Endothelial cell of umbilical vein (primary cell): ENCODE data around the gene SMIM41. TPM values are rescaled to one million over a fixed set of nuclear protein-coding genes. Genes with fewer than 3 reads are reported as not detected.

Source experiments
- BruUV-seq: library from RNA; stranded (reverse); fragments of 400-500 nt; replicated peaks from 2 replicates; lab custom pipeline; 2021; lab: Mats Ljungman, UMichigan
- CTCF ChIA-PET: fragments of 300-600, 350-600 bp; sonication (Branson Sonifier 250); formaldehyde crosslinking; loops from one replicate; lab custom pipeline; 2021; ENCODE audit warnings: antibody characterized with exemption, inconsistent platforms; lab: Charles Lee
- POLR2A ChIA-PET: fragments of 300-600, 350-600 bp; sonication (Branson Sonifier 250); formaldehyde crosslinking; loops from one replicate; lab custom pipeline; 2021; ENCODE audit warnings: antibody characterized with exemption, inconsistent platforms; lab: Charles Lee
- DNase-seq: peaks from one replicate; pipeline ENCODE4 v3.0.0-alpha.2; 2011; ENCODE audit warnings: low read depth, low spot score
- FAIRE-seq: peaks from 2 replicates; lab custom pipeline; 2011; peaks lifted over from hg19 to GRCh38; lab: Jason Lieb, UNC
- H2AFZ ChIP-seq: 2 replicates; pipeline ENCODE4 v1.6.0; 2012; ENCODE audit warnings: low read depth, low read length, control low read depth, inconsistent platforms
- H3K27ac ChIP-seq: 2 replicates; pipeline ENCODE4 v1.5.1; 2011; ENCODE audit warnings: low read depth, mild to moderate bottlenecking, control low read depth, low read length, moderate library complexity; ENCODE audit not compliant: insufficient read depth
- H3K27me3 ChIP-seq, 2 experiments: 2 replicates each; pipeline versions ENCODE4 v1.6.0 to v1.6.1; 2011; ENCODE audit warnings: low read length in 2 of 2, mixed read lengths in 1 of 2; ENCODE audit not compliant: control insufficient read depth in 2 of 2, insufficient read depth in 2 of 2
- H3K36me3 ChIP-seq, 2 experiments: 2 replicates in 1 of 2; 3 replicates in 1 of 2; pipeline ENCODE4 v1.5.1; 2011; ENCODE audit warnings: low read length in 2 of 2, mild to moderate bottlenecking in 1 of 2, moderate library complexity in 1 of 2; ENCODE audit not compliant: control insufficient read depth in 2 of 2, insufficient read depth in 2 of 2; ENCODE audit errors: extremely low read depth in 1 of 2
- H3K4me1 ChIP-seq: 3 replicates; pipeline ENCODE4 v1.5.1; 2011; ENCODE audit warnings: mild to moderate bottlenecking, low read length; ENCODE audit not compliant: control insufficient read depth, insufficient read depth; ENCODE audit errors: extremely low read depth
- H3K4me2 ChIP-seq: 2 replicates; pipeline ENCODE4 v1.6.1; 2011; ENCODE audit warnings: low read length, control low read depth, mixed read lengths; ENCODE audit not compliant: insufficient read depth
- H3K4me3 ChIP-seq, 3 experiments: fragments of 200-600 bp in 1 of 3; sonication (generic), shearing (Covaris generic) in 1 of 3; replicated peaks in 1 of 3; 2 replicates each; pipeline ENCODE4 v1.5.1; 2011 to 2016; ENCODE audit warnings: control low read depth in 3 of 3, low read length in 3 of 3, mild to moderate bottlenecking in 2 of 3, inconsistent platforms in 1 of 3, low read depth in 1 of 3, moderate library complexity in 1 of 3; ENCODE audit not compliant: insufficient read depth in 1 of 3
- H3K79me2 ChIP-seq: 2 replicates; pipeline ENCODE4 v1.6.0; 2012; ENCODE audit warnings: low read length, inconsistent platforms; ENCODE audit not compliant: control insufficient read depth, insufficient read depth
- H3K9ac ChIP-seq: replicated peaks from 2 replicates; pipeline ENCODE3; 2011; ENCODE audit warnings: low read length, control low read depth; ENCODE audit not compliant: insufficient read depth; ENCODE audit errors: extremely low read depth
- H3K9me1 ChIP-seq: replicated peaks from 3 replicates; pipeline ENCODE4 v1.6.0; 2011; ENCODE audit warnings: mild to moderate bottlenecking, low read length; ENCODE audit not compliant: control insufficient read depth, insufficient read depth; ENCODE audit errors: extremely low read depth
- H3K9me3 ChIP-seq: replicated peaks from 2 replicates; pipeline ENCODE4 v1.5.1; 2012; ENCODE audit warnings: low read length, inconsistent platforms; ENCODE audit not compliant: control insufficient read depth, insufficient read depth
- H4K20me1 ChIP-seq: replicated peaks from 2 replicates; pipeline ENCODE3; 2011; ENCODE audit warnings: mild to moderate bottlenecking, low read length; ENCODE audit not compliant: control insufficient read depth, insufficient read depth; ENCODE audit errors: extremely low read depth
- EZH2 ChIP-seq: IDR thresholded peaks from 2 replicates; pipeline ENCODE4 v1.6.1; 2012; ENCODE audit warnings: borderline replicate concordance, low read depth, mild to moderate bottlenecking, moderate library complexity, low read length, inconsistent platforms; ENCODE audit not compliant: severe bottlenecking
- GATA2 ChIP-seq: IDR thresholded peaks from 2 replicates; pipeline ENCODE4 v1.7.0; 2011; ENCODE audit warnings: low read depth, mild to moderate bottlenecking, moderate library complexity, mixed read lengths, low read length; ENCODE audit not compliant: insufficient read length, insufficient read depth
- JUN ChIP-seq: IDR thresholded peaks from 2 replicates; pipeline ENCODE4 v1.6.1; 2011; ENCODE audit warnings: borderline replicate concordance, low read depth; ENCODE audit not compliant: insufficient read length, insufficient read depth
- POLR2A ChIP-seq: IDR thresholded peaks from 2 replicates; pipeline ENCODE4 v1.6.1; 2012; ENCODE audit warnings: low read depth, mild to moderate bottlenecking, control low read depth, low read length
- POLR2AphosphoS5 ChIP-seq: IDR thresholded peaks from 2 replicates; pipeline ENCODE4 v1.6.1; 2012; ENCODE audit warnings: low read depth, mild to moderate bottlenecking, control low read depth, low read length, moderate library complexity; ENCODE audit not compliant: insufficient read depth
- dilution Hi-C: fragments of 300-500 bp; cut with MboI; formaldehyde crosslinking; loops from one replicate; pipeline ENCODE4 v1.15.0; 2019; ENCODE audit warnings: low sequenced_read_pairs; ENCODE audit not compliant: extremely low pct_ligation_motif_present
- intact Hi-C: fragments of 100-400 bp; cut with micrococcal nuclease; formaldehyde crosslinking; loops from one replicate; pipeline ENCODE4 v1.10.0; 2022
- polyA plus RNA-seq, 4 experiments: library from polyadenylated mRNA; depleted of rRNA in 3 of 4; stranded (reverse) in 3 of 4; unstranded in 1 of 4; fragments of >200 nt; gene quantifications; 2 replicates each; pipeline versions ENCODE4 v1.2.1 to v1.2.3, GENCODE V29; 2011 to 2012; ENCODE audit warnings: missing spikeins in 1 of 4
- total RNA-seq: library from RNA; stranded (reverse); gene quantifications from 2 replicates; pipeline ENCODE4 v1.2.3, GENCODE V29; 2021
- TF ChIP-seq, protein P1 (sequence below): IDR thresholded peaks from 2 replicates; pipeline ENCODE4 v1.6.1; 2011; ENCODE audit not compliant: insufficient read depth, insufficient read length
- TF ChIP-seq, protein P2 (sequence below), 2 donors: IDR thresholded peaks; 1 replicate in 1 of 2; 2 replicates in 1 of 2; pipeline ENCODE4 v1.5.1; 2011; ENCODE audit warnings: low read length in 2 of 2, mild to moderate bottlenecking in 2 of 2, moderate library complexity in 2 of 2, control low read depth in 1 of 2, inconsistent platforms in 1 of 2, low read depth in 1 of 2; ENCODE audit not compliant: insufficient read depth in 1 of 2; ENCODE audit errors: extremely low read depth in 1 of 2

SMIM41 gene
- total and polyA plus RNA-seq, 2 donors (not counting 3 experiments of a cell fraction or from before 2014, with no cell fraction given), result not detected

DNA sequence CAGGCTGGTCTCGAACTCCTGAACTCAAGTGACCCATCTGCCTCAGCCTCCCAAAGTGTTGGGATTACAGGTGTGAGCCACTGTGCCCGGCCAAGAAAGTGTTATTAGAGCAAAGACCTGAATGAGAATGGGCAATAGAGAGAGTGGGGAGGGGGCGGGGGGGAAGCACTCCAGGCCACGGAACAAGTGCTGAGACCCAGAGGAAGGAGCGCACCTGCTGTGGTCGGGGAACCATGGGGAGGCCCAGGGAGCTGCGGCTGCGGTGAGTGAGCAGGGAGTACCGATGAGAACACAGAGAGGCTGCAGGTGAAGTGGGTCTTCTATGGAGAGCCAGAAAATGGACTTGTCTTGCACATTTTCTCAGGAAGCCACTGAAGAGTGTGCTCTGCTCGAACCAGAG is 10.8 kb downstream of the SMIM41 start:
- H3K9me1 ChIP-seq, result no peaks in the 10 kb centered on the region
- H4K20me1 ChIP-seq, result no peaks in the 10 kb centered on the region
- no peak overlapping the region for H3K9ac ChIP-seq
- BruUV-seq, result no TSS peak
- TF ChIP-seq POLR2A, result no peak
- TF ChIP-seq, protein P1, sequence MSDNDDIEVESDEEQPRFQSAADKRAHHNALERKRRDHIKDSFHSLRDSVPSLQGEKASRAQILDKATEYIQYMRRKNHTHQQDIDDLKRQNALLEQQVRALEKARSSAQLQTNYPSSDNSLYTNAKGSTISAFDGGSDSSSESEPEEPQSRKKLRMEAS, result no peak
- no peak for TF ChIP-seq JUN
- no peak for TF ChIP-seq EZH2
- no peak for TF ChIP-seq POLR2AphosphoS5
- TF ChIP-seq GATA2, result no peak
- TF ChIP-seq, protein P2, sequence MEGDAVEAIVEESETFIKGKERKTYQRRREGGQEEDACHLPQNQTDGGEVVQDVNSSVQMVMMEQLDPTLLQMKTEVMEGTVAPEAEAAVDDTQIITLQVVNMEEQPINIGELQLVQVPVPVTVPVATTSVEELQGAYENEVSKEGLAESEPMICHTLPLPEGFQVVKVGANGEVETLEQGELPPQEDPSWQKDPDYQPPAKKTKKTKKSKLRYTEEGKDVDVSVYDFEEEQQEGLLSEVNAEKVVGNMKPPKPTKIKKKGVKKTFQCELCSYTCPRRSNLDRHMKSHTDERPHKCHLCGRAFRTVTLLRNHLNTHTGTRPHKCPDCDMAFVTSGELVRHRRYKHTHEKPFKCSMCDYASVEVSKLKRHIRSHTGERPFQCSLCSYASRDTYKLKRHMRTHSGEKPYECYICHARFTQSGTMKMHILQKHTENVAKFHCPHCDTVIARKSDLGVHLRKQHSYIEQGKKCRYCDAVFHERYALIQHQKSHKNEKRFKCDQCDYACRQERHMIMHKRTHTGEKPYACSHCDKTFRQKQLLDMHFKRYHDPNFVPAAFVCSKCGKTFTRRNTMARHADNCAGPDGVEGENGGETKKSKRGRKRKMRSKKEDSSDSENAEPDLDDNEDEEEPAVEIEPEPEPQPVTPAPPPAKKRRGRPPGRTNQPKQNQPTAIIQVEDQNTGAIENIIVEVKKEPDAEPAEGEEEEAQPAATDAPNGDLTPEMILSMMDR (IDR thresholded peaks at IDR 0.05; ENCODE audit: extremely low read depth in 1 of 2, insufficient read depth in 1 of 2, low read depth in 1 of 2, low read length in 2 of 2), result no peak
- H2AFZ ChIP-seq, result no peak overlapping the region
- H3K36me3 ChIP-seq, result no peaks in the 10 kb centered on the region
- POLR2A ChIA-PET, result no interaction called here
- no peak overlapping the region for H3K27ac ChIP-seq
- no peak overlapping the region for H3K4me3 ChIP-seq
- no peak overlapping the region for H3K4me2 ChIP-seq
- H3K27me3 ChIP-seq, result peaks cover 17% of the 10 kb centered on the region in 2 experiments
- CTCF ChIA-PET, result interaction anchor here (1.6 to 2.2 kb wide), 2 partner anchors 31 to 65 kb away, joined by 6 to 13 read pairs; no protein-coding TSS in a partner anchor
- intact Hi-C loops (no loop called here), dilution Hi-C loops (no loop called here)
- no peaks in the 10 kb centered on the region for H3K4me1 ChIP-seq
- no peaks in the 10 kb centered on the region for H3K9me3 ChIP-seq
- DNase-seq (no peak), FAIRE-seq (no peak)
- no peaks in the 10 kb centered on the region for H3K79me2 ChIP-seq
